ENCODE data around the gene PRM1. TPM values are rescaled to one million over a fixed set of nuclear protein-coding genes. Genes with fewer than 3 reads are reported as not detected.

Gene PRM1
- polyA plus RNA-seq, 3 donors: not detected

Other genes starting within 250 kb of the PRM1 start
- 1 to 10 TPM; 4.7 to 7.2 (median 6.3) TPM for gene SOCS1, start 25.1 kb downstream of the PRM1 start, polyA plus RNA-seq (ENCODE audit: insufficient read length in 3 of 3)
- gene TNP2, start 12.0 kb downstream of the PRM1 start, polyA plus RNA-seq (ENCODE audit: insufficient read length in 3 of 3): not detected
- gene PRM3, start 7.7 kb downstream of the PRM1 start, polyA plus RNA-seq (ENCODE audit: insufficient read length in 3 of 3): not detected
- gene PRM2, start 4.8 kb downstream of the PRM1 start, polyA plus RNA-seq (ENCODE audit: insufficient read length in 3 of 3): not detected
- 10 to 100 TPM; 21.6 to 28.7 (median 27.1) TPM for gene RMI2, start 64.1 kb upstream of the PRM1 start, polyA plus RNA-seq (ENCODE audit: insufficient read length in 3 of 3)

All from renal cortex interstitium (tissue), 3 donors.